Measurements from ENCODE around the gene NBAS. TPM values are rescaled to one million over a fixed set of nuclear protein-coding genes. Genes with fewer than 3 reads are reported as not detected.

NBAS gene
- total and polyA plus RNA-seq, 9 donors = 25.8 to 48.9 (median 43.4) TPM

DNA sequence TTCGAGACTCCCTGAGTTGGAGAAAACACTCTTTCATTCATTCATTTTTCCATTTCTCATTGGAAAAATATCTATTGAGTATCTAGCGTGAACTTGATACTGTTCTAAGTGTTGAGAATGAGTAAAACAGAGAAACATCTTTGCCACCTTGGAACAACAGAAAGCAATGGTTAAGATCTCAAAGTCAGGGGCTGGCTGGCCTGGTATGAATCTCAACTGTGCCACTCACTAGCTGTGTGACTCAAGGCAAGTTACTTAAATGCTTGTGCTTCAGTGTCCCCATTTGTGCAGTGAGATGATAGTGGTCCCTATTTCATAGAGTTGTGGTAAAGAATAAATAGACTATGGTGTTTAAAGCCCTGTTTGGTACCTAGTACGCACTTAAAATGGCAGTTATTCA, 415.2 kb downstream of the NBAS start:
- H3K9me3 ChIP-seq = no peaks in the 10 kb centered on the region
- WGBS, 3 donors = 76 to 96% (median 95%) methylated on average over 3 of the region's 3 CpGs
- no peak overlapping the region for H3K4me3 ChIP-seq
- TF ChIP-seq, protein P1, sequence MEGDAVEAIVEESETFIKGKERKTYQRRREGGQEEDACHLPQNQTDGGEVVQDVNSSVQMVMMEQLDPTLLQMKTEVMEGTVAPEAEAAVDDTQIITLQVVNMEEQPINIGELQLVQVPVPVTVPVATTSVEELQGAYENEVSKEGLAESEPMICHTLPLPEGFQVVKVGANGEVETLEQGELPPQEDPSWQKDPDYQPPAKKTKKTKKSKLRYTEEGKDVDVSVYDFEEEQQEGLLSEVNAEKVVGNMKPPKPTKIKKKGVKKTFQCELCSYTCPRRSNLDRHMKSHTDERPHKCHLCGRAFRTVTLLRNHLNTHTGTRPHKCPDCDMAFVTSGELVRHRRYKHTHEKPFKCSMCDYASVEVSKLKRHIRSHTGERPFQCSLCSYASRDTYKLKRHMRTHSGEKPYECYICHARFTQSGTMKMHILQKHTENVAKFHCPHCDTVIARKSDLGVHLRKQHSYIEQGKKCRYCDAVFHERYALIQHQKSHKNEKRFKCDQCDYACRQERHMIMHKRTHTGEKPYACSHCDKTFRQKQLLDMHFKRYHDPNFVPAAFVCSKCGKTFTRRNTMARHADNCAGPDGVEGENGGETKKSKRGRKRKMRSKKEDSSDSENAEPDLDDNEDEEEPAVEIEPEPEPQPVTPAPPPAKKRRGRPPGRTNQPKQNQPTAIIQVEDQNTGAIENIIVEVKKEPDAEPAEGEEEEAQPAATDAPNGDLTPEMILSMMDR (IDR thresholded peaks at IDR 0.05) = no peak
- TF ChIP-seq POLR2A (IDR thresholded peaks at IDR 0.05) (no peak), EP300 (IDR thresholded peaks at IDR 0.05) (no peak)
- no peaks in the 10 kb centered on the region for H3K4me1 ChIP-seq (ENCODE audit: insufficient read depth)
- DNase-seq = no peak
- H3K27me3 ChIP-seq = no peaks in the 10 kb centered on the region
- no peaks in the 10 kb centered on the region for H3K36me3 ChIP-seq
- H3K27ac ChIP-seq = no peak overlapping the region
- intact Hi-C loops (cut with DNase I) = no loop called here

DNA sequence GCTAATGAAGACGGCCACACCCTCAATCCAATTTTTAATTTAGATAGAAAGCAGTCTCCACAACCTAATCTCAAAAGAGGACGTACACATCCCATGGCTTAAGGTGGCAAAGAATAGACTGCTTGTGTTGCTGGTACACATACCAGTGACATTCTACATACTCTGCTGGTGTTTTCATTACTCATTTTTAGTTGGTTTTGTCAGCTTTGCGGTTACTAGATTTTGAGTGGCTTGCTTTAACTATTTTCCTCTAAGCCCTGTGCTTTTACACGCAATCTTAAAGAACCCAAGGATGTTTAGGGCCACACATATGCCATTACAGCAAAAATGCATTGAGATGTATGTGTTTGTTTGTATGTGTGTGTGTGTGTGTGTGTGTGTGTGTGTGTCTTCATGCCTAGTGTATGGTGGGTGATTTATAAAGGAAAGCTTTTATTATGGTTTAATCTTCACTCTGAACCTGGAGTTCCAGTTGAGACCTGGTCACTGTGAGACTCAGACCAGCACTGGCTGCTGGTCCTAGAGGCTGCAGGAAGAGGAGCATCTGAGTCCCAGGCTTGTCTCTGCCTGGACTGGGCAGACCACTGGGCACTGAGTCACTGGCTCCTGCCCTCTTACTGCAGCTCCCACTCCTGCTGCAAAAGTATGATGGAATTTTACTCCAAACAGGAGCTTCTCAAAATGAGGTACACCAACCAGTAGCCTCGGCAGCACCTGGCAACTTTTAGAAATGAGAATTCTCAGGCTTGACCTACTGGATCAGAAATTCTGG, 415.9 kb downstream of the NBAS start:
- intact Hi-C loops (cut with DNase I) = no loop called here
- Histone ChIP-seq H3K36me3 (no peaks in the 10 kb centered on the region), H3K27ac (no peak overlapping the region), H3K27me3 (no peaks in the 10 kb centered on the region), H3K4me1 (ENCODE audit: insufficient read depth) (no peaks in the 10 kb centered on the region), H3K9me3 (no peaks in the 10 kb centered on the region), H3K4me3 (no peak overlapping the region)
- 91 to 94% (median 93%) methylated on average over 5 of the region's 5 CpGs for whole genome bisulfite sequencing, 3 donors
- no peak for TF ChIP-seq POLR2A (IDR thresholded peaks at IDR 0.05)
- TF ChIP-seq, protein P1 (IDR thresholded peaks at IDR 0.05) = no peak
- no peak for TF ChIP-seq EP300 (IDR thresholded peaks at IDR 0.05)
- DNase-seq = no peak

DNA sequence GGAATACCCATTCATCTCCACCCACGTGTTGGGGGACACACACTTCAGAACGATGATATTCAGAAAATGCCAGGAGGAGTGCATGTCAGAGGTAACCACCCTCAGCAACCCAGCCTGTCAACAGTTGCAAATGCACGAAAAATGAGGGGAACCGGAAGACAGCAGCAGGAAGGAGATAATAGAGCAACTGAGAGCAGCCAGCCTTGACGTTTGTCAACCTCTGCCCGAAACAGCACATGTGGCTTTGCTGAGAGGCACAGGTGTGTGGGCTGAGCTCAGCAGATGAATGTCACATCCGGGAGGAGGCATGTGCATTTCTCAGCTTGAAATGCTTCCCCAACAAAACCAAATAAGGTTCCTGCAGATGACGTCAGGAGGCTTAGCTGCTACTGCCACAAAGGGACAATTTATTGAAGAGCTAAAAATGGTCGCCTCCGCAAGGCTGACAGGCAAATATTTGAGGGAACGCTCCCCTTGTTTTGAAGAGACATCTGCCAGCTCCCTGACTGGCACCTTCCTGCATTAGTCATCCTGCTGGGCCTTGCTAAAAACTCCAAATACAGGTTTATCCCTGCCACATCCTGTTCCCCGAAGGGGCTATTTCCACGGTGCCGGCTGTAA, 419.0 kb downstream of the NBAS start:
- WGBS, 3 donors = 44 to 48% (median 45%) methylated on average over 14 of the region's 14 CpGs

DNA sequence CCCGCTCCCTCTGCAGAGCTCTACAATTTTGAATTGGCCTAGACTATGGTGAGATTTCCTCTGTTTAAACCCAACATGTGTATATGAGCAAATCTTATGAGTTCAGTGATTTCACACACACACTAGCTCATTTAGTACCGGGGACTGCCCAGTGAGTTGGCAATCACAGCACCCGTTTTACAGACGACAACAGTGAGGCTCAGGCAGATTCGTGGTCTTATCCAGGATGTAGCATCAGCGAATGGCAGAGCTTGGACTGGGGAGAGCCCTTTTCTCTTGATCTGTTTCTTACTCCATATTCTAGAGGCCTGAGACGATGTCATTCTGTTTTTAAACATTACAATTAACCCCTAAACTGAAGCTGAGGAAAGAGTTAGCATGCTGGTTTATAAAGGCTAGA, 419.9 kb downstream of the NBAS start:
- intact Hi-C loops (cut with DNase I) = no loop called here
- Histone ChIP-seq H3K27me3 (no peaks in the 10 kb centered on the region), H3K36me3 (no peaks in the 10 kb centered on the region), H3K4me1 (ENCODE audit: insufficient read depth) (no peaks in the 10 kb centered on the region), H3K9me3 (no peaks in the 10 kb centered on the region), H3K27ac (no peak overlapping the region), H3K4me3 (no peak overlapping the region)
- TF ChIP-seq, protein P1 (IDR thresholded peaks at IDR 0.05) = no peak
- TF ChIP-seq POLR2A (IDR thresholded peaks at IDR 0.05) (no peak), EP300 (IDR thresholded peaks at IDR 0.05) (no peak)
- 88 to 89% (median 89%) methylated on average over 7 of the region's 7 CpGs for WGBS, 3 donors
- DNase-seq = no peak

More for the DNA sequence above, 419.0 kb downstream of the NBAS start:
- Histone ChIP-seq H3K27me3 (no peaks in the 10 kb centered on the region), H3K4me1 (ENCODE audit: insufficient read depth) (no peaks in the 10 kb centered on the region), H3K9me3 (no peaks in the 10 kb centered on the region), H3K27ac (no peak overlapping the region), H3K36me3 (no peaks in the 10 kb centered on the region), H3K4me3 (no peak overlapping the region)
- TF ChIP-seq POLR2A (IDR thresholded peaks at IDR 0.05) = no peak
- TF ChIP-seq EP300 (IDR thresholded peaks at IDR 0.05) = no peak
- TF ChIP-seq, protein P1 (IDR thresholded peaks at IDR 0.05) = no peak
- intact Hi-C loops (cut with DNase I) = no loop called here
- no peak for DNase-seq

All from ovary (tissue), 9 donors.